ES-I3 (cell line): ENCODE measurements around the gene STX16.

Source experiments
- H3K36me3 ChIP-seq: 2 replicates; pipeline ENCODE4 v1.6.1; 2013; ENCODE audit warnings: mild to moderate bottlenecking, low read length, control low read depth, moderate library complexity; ENCODE audit not compliant: insufficient read depth
- H3K4me1 ChIP-seq: 2 replicates; pipeline ENCODE4 v1.6.1; 2013; ENCODE audit warnings: mild to moderate bottlenecking, control low read depth, low read length; ENCODE audit not compliant: insufficient read depth
- H3K9ac ChIP-seq: 2 replicates; pipeline ENCODE4 v1.6.1; 2013; ENCODE audit warnings: low read depth, mild to moderate bottlenecking, low read length, moderate library complexity
- H3K9me3 ChIP-seq: 2 replicates; pipeline ENCODE4 v1.6.1; 2013; ENCODE audit warnings: mild to moderate bottlenecking, low read length, moderate library complexity; ENCODE audit not compliant: control insufficient read depth, insufficient read depth

STX16 gene

GRCh38 chr20:58650776-58651558, at the start of gene STX16:
STX16 (plus strand) TSS chr20:58651283; CDS start chr20:58652007, 724 bp downstream.
- Histone ChIP-seq H3K36me3 (0 out of 2 replicates have a peak, but pooled peaks cover 4% of the 10 kb centered on the region), H3K9me3 (no peaks in the 10 kb centered on the region), H3K4me1 (peaks cover 27% of the 10 kb centered on the region), H3K9ac (peak within 1 kb of the TSS; percentile 61)

GRCh38 chr20:58602124-58602523, 49.0 kb upstream of the STX16 start:
- H3K9ac ChIP-seq, result no peak overlapping the region
- no peaks in the 10 kb centered on the region for H3K9me3 ChIP-seq
- no peaks in the 10 kb centered on the region; the same call in 1 of the 2 replicates for H3K4me1 ChIP-seq
- H3K36me3 ChIP-seq, result no peaks in the 10 kb centered on the region

GRCh38 chr20:58603721-58604120, 47.4 kb upstream of the STX16 start:
- Histone ChIP-seq H3K9ac (no peak overlapping the region), H3K9me3 (no peaks in the 10 kb centered on the region), H3K4me1 (no peaks in the 10 kb centered on the region; the same call in 1 of the 2 replicates), H3K36me3 (no peaks in the 10 kb centered on the region)

GRCh38 chr20:58604128-58604881, 46.8 kb upstream of the STX16 start:
- Histone ChIP-seq H3K36me3 (no peaks in the 10 kb centered on the region), H3K9ac (no peak overlapping the region), H3K9me3 (no peaks in the 10 kb centered on the region), H3K4me1 (no peaks in the 10 kb centered on the region; the same call in 1 of the 2 replicates)

- no peaks in the 10 kb centered on the region; the same call in 1 of the 2 replicates for H3K4me1 ChIP-seq
- H3K9ac ChIP-seq, result no peak overlapping the region
- no peaks in the 10 kb centered on the region for H3K36me3 ChIP-seq
- no peaks in the 10 kb centered on the region for H3K9me3 ChIP-seq
Observed at GRCh38 chr20:58605292-58606065, 45.6 kb upstream of the STX16 start.

GRCh38 chr20:58606184-58606583, 44.9 kb upstream of the STX16 start:
- Histone ChIP-seq H3K9me3 (no peaks in the 10 kb centered on the region), H3K36me3 (no peaks in the 10 kb centered on the region), H3K9ac (no peak overlapping the region), H3K4me1 (no peaks in the 10 kb centered on the region; the same call in 1 of the 2 replicates)

GRCh38 chr20:58608096-58608840, 42.8 kb upstream of the STX16 start:
- no peaks in the 10 kb centered on the region for H3K9me3 ChIP-seq
- H3K4me1 ChIP-seq, result no peaks in the 10 kb centered on the region; the same call in 1 of the 2 replicates
- H3K9ac ChIP-seq, result no peak overlapping the region
- H3K36me3 ChIP-seq, result no peaks in the 10 kb centered on the region

- Histone ChIP-seq H3K36me3 (no peaks in the 10 kb centered on the region), H3K9ac (no peak overlapping the region), H3K4me1 (no peaks in the 10 kb centered on the region; the same call in 1 of the 2 replicates), H3K9me3 (no peaks in the 10 kb centered on the region; the same call in 1 of the 2 replicates)
Observed at GRCh38 chr20:58609026-58609425, 42.1 kb upstream of the STX16 start.

GRCh38 chr20:58610071-58610800, 40.8 kb upstream of the STX16 start:
- H3K9ac ChIP-seq, result no peak overlapping the region
- no peaks in the 10 kb centered on the region for H3K4me1 ChIP-seq
- no peaks in the 10 kb centered on the region; the same call in 1 of the 2 replicates for H3K9me3 ChIP-seq
- no peaks in the 10 kb centered on the region for H3K36me3 ChIP-seq

- H3K9me3 ChIP-seq, result no peaks in the 10 kb centered on the region; the same call in 1 of the 2 replicates
- H3K4me1 ChIP-seq, result no peaks in the 10 kb centered on the region
- H3K9ac ChIP-seq, result no peak overlapping the region
- H3K36me3 ChIP-seq, result no peaks in the 10 kb centered on the region
Observed at GRCh38 chr20:58610811-58611210, 40.3 kb upstream of the STX16 start.

- Histone ChIP-seq H3K36me3 (no peaks in the 10 kb centered on the region), H3K9me3 (no peaks in the 10 kb centered on the region; the same call in 1 of the 2 replicates), H3K4me1 (no peaks in the 10 kb centered on the region), H3K9ac (no peak overlapping the region)
Observed at GRCh38 chr20:58611236-58612030, 39.6 kb upstream of the STX16 start.

GRCh38 chr20:58612121-58612691, 38.9 kb upstream of the STX16 start:
- H3K9ac ChIP-seq, result no peak overlapping the region
- H3K9me3 ChIP-seq, result no peaks in the 10 kb centered on the region; the same call in 1 of the 2 replicates
- H3K36me3 ChIP-seq, result peaks cover 4% of the 10 kb centered on the region; the same call in 1 of the 2 replicates
- H3K4me1 ChIP-seq, result no peaks in the 10 kb centered on the region
